Measurements from ENCODE around the gene GTPBP4. TPM values are rescaled to one million over a fixed set of nuclear protein-coding genes. Genes with fewer than 3 reads are reported as not detected.

GTPBP4 gene
- total RNA-seq, 1 donor from 2014 or later = 53.4 TPM

DNA sequence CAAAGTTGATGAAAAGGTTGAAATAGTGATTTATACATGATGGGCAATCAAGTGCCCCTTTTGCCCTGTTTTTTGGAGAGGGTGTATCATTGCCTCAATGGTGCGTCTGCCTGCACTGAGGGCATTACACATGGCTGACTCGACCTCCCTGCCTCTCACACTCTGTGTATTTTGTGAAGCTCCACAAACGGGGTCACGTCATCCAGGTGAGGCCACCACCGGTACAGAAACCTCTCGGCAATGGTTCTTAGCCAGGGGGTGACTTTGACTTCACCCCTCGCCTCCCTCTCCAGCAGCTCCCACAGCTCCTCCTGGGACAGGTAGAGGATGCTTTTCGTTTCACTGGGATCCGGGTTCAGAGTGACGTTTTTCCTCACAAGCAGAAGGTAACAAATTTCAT is 31.1 kb downstream of the GTPBP4 start:
- H3F3A ChIP-seq (ENCODE audit: low read depth) = peaks cover 10% of the 10 kb centered on the region
- H3K36me3 Mint-ChIP-seq = peaks cover 27% of the 10 kb centered on the region
- no peaks in the 10 kb centered on the region for H3K79me2 ChIP-seq (ENCODE audit: low read depth)
- H3K36me3 ChIP-seq = peaks cover 5% of the 10 kb centered on the region
- H3K27ac ChIP-seq = no peak overlapping the region
- H3K9me3 Mint-ChIP-seq = no peaks in the 10 kb centered on the region
- no peak overlapping the region for H3K27ac Mint-ChIP-seq
- H3K4me1 ChIP-seq = no peaks in the 10 kb centered on the region
- TF ChIP-seq EZH2phosphoT487 (IDR thresholded peaks at IDR 0.05) (no peak), EZH2 (IDR thresholded peaks at IDR 0.05) (no peak)
- TF ChIP-seq, protein P1, sequence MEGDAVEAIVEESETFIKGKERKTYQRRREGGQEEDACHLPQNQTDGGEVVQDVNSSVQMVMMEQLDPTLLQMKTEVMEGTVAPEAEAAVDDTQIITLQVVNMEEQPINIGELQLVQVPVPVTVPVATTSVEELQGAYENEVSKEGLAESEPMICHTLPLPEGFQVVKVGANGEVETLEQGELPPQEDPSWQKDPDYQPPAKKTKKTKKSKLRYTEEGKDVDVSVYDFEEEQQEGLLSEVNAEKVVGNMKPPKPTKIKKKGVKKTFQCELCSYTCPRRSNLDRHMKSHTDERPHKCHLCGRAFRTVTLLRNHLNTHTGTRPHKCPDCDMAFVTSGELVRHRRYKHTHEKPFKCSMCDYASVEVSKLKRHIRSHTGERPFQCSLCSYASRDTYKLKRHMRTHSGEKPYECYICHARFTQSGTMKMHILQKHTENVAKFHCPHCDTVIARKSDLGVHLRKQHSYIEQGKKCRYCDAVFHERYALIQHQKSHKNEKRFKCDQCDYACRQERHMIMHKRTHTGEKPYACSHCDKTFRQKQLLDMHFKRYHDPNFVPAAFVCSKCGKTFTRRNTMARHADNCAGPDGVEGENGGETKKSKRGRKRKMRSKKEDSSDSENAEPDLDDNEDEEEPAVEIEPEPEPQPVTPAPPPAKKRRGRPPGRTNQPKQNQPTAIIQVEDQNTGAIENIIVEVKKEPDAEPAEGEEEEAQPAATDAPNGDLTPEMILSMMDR (IDR thresholded peaks at IDR 0.05) = no peak
- H3K27me3 Mint-ChIP-seq (ENCODE audit: insufficient read depth, low read depth) = peaks cover 5% of the 10 kb centered on the region
- peaks cover 2% of the 10 kb centered on the region for H4K20me1 ChIP-seq (ENCODE audit: low read depth)
- no peak overlapping the region for H3K9ac ChIP-seq
- no peak overlapping the region for H3K4me3 Mint-ChIP-seq
- H3K4me2 ChIP-seq = no peak overlapping the region
- H3K4me3 ChIP-seq = no peak overlapping the region
- H3K27me3 ChIP-seq = no peaks in the 10 kb centered on the region
- no peak overlapping the region for H2AFZ ChIP-seq (replicated peaks)
- no peak for DNase-seq (ENCODE audit: low spot score)
- no peaks in the 10 kb centered on the region for H3K9me3 ChIP-seq (ENCODE audit: low read depth)
- no peaks in the 10 kb centered on the region for H3K4me1 Mint-ChIP-seq

DNA sequence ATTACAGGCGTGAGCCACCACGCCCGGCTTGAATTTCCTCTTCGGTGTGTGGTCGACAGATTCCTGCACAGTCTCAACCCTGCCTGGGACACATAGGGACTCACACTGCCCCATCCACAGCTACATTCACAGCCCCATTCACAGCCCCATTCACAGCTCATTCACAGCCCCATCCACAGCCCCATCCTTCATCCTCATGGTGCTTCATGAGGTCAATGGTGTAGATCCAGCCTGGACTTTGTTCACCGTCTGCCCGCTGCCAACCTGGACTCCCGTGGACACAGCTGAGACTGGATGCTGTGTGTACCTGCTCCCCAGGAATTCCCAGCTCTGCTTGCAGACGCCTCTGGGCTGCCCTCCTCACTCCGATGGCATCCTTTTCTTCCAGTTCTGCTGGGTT is 32.2 kb downstream of the GTPBP4 start:
- Mint-ChIP-seq H3K27ac (no peak overlapping the region), H3K36me3 (peaks cover 22% of the 10 kb centered on the region), H3K9me3 (no peaks in the 10 kb centered on the region), H3K27me3 (ENCODE audit: insufficient read depth, low read depth) (peaks cover 5% of the 10 kb centered on the region), H3K4me3 (no peak overlapping the region), H3K4me1 (no peaks in the 10 kb centered on the region)
- Histone ChIP-seq H3K9me3 (ENCODE audit: low read depth) (no peaks in the 10 kb centered on the region), H2AFZ (replicated peaks) (no peak overlapping the region), H3K36me3 (peaks cover 5% of the 10 kb centered on the region), H3K79me2 (ENCODE audit: low read depth) (no peaks in the 10 kb centered on the region), H4K20me1 (ENCODE audit: low read depth) (peaks cover 2% of the 10 kb centered on the region), H3F3A (ENCODE audit: low read depth) (peaks cover 10% of the 10 kb centered on the region), H3K4me3 (no peak overlapping the region), H3K4me2 (no peak overlapping the region), H3K27me3 (no peaks in the 10 kb centered on the region), H3K4me1 (no peaks in the 10 kb centered on the region), H3K9ac (no peak overlapping the region), H3K27ac (no peak overlapping the region)
- DNase-seq (ENCODE audit: low spot score) = no peak
- TF ChIP-seq EZH2 (IDR thresholded peaks at IDR 0.05) = no peak

DNA sequence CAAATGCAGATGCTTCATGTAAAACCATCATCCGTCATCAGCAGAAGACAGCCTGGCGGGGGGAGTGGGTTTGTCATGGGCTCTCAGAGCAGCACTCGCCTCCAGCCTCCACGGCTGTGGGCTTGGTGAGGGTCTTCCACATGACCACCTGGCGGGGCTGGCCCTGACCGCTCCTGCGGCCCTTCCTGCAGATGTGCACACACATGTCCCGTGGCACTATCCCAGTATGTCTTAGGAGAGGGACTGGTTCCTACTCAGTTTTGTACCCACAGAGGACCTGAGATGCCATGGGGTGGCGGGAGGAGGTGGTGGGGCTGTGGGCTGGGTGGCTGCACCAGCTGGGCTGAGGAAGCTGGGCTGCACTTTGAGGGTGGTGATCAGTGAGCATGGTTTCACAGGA is 32.7 kb downstream of the GTPBP4 start:
- Histone ChIP-seq H2AFZ (replicated peaks) (no peak overlapping the region), H3K4me3 (no peak overlapping the region), H3K27ac (no peak overlapping the region), H3K4me1 (no peaks in the 10 kb centered on the region), H3F3A (ENCODE audit: low read depth) (peaks cover 10% of the 10 kb centered on the region), H4K20me1 (ENCODE audit: low read depth) (peaks cover 2% of the 10 kb centered on the region), H3K36me3 (peaks cover 5% of the 10 kb centered on the region), H3K79me2 (ENCODE audit: low read depth) (no peaks in the 10 kb centered on the region), H3K27me3 (no peaks in the 10 kb centered on the region), H3K9ac (no peak overlapping the region), H3K4me2 (no peak overlapping the region), H3K9me3 (ENCODE audit: low read depth) (no peaks in the 10 kb centered on the region)
- H3K4me3 Mint-ChIP-seq = no peak overlapping the region
- H3K4me1 Mint-ChIP-seq = no peaks in the 10 kb centered on the region
- H3K36me3 Mint-ChIP-seq = peaks cover 18% of the 10 kb centered on the region
- no peak for DNase-seq (ENCODE audit: low spot score)
- TF ChIP-seq EZH2phosphoT487 (IDR thresholded peaks at IDR 0.05) (no peak), EZH2 (IDR thresholded peaks at IDR 0.05) (no peak)
- TF ChIP-seq, protein P1 (IDR thresholded peaks at IDR 0.05) = no peak
- H3K9me3 Mint-ChIP-seq = no peaks in the 10 kb centered on the region
- H3K27me3 Mint-ChIP-seq (ENCODE audit: insufficient read depth, low read depth) = peaks cover 5% of the 10 kb centered on the region
- H3K27ac Mint-ChIP-seq = no peak overlapping the region

DNA sequence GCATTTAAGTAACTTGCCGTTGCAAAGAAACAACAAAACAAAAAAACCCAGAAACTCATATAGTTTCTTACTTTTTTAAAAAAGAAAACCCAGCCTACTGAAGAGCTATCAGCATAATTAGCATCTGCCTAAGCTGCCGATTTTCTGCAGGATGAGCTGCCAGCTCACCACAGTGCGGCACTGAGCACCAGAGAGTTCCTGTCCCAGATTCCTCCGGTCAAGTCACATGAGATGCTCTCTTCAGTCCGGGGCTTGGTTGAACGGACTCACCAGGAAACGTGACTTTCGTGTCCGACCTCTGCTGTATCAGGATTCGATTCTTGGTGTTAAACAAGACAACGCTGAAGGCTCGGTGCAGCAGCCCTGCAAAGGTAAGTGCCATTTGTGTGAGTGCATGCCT is 34.2 kb downstream of the GTPBP4 start:
- no peaks in the 10 kb centered on the region for H3K4me1 ChIP-seq
- H3F3A ChIP-seq (ENCODE audit: low read depth) = peaks cover 10% of the 10 kb centered on the region
- no peaks in the 10 kb centered on the region for H3K27me3 ChIP-seq
- H3K36me3 ChIP-seq = peaks cover 2% of the 10 kb centered on the region
- no peak for DNase-seq (ENCODE audit: low spot score)
- H3K27ac Mint-ChIP-seq = no peak overlapping the region
- no peak overlapping the region for H3K4me3 ChIP-seq
- H3K36me3 Mint-ChIP-seq = peaks cover 14% of the 10 kb centered on the region
- no peak overlapping the region for H3K27ac ChIP-seq
- H3K4me3 Mint-ChIP-seq = no peak overlapping the region
- no peaks in the 10 kb centered on the region for H3K79me2 ChIP-seq (ENCODE audit: low read depth)
- H3K4me1 Mint-ChIP-seq = no peaks in the 10 kb centered on the region
- peaks cover 2% of the 10 kb centered on the region for H4K20me1 ChIP-seq (ENCODE audit: low read depth)
- TF ChIP-seq EZH2phosphoT487 (IDR thresholded peaks at IDR 0.05) = no peak
- no peaks in the 10 kb centered on the region for H3K9me3 ChIP-seq (ENCODE audit: low read depth)
- H2AFZ ChIP-seq (replicated peaks) = no peak overlapping the region
- no peak overlapping the region for H3K9ac ChIP-seq
- peaks cover 5% of the 10 kb centered on the region for H3K27me3 Mint-ChIP-seq (ENCODE audit: insufficient read depth, low read depth)
- H3K4me2 ChIP-seq = no peak overlapping the region
- H3K9me3 Mint-ChIP-seq = no peaks in the 10 kb centered on the region

All from neural progenitor cell (in vitro differentiated cells).